ENCODE data around the gene PLD6.
"Not testable (repeated sequence)": the region's sequence is repeated elsewhere in the genome, so short reads cannot be mapped to it uniquely, and the experiment has no call there.

The PLD6 gene

DNA sequence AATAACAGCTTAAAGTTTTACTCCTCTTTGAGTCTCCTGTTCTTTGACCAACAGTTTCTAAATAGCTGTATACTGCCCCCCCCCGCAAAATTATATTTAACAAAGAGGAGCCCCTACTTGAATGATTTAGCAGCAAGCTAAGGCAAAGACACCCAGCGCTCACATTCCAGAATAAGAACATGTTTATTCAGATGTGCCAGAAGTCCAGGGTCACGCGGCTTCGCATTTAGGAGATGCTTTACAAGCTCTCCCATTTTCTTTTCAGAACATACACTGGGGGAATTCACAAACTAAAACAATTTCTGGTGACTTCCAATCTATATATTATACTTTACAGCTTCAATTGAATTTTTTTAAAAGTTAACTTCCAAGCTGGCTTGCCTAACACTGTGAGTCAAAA is 5.3 kb downstream of the PLD6 start:
- DNase-seq (ENCODE audit: low read depth): no peak
- TF ChIP-seq, protein P1, sequence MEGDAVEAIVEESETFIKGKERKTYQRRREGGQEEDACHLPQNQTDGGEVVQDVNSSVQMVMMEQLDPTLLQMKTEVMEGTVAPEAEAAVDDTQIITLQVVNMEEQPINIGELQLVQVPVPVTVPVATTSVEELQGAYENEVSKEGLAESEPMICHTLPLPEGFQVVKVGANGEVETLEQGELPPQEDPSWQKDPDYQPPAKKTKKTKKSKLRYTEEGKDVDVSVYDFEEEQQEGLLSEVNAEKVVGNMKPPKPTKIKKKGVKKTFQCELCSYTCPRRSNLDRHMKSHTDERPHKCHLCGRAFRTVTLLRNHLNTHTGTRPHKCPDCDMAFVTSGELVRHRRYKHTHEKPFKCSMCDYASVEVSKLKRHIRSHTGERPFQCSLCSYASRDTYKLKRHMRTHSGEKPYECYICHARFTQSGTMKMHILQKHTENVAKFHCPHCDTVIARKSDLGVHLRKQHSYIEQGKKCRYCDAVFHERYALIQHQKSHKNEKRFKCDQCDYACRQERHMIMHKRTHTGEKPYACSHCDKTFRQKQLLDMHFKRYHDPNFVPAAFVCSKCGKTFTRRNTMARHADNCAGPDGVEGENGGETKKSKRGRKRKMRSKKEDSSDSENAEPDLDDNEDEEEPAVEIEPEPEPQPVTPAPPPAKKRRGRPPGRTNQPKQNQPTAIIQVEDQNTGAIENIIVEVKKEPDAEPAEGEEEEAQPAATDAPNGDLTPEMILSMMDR (IDR thresholded peaks at IDR 0.05; ENCODE audit: control insufficient read depth, extremely low read depth, insufficient read depth): no peak
- H3K4me3 ChIP-seq (ENCODE audit: low read depth, low read length): no peak overlapping the region

DNA sequence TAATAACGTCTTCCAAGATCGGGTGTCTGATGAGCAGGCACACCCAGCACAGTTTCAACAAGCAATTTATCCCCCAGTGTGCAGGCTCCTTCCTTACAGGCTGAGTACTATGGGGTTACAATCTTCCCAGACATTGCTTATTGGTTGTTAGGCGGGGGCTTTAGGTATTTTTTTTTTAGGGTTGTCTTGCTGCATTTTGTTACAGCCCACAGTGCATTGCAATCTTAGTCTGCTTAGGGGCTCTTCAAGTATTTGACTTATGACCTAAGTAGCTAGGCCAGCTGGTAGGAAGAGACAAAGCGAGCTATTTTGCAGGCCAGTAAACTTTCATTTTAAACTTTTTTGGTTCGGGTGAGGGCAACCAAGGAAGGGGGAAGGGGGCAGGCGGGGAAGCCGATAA is 5.8 kb downstream of the PLD6 start:
- DNase-seq (ENCODE audit: low read depth): no peak
- TF ChIP-seq, protein P1 (IDR thresholded peaks at IDR 0.05; ENCODE audit: control insufficient read depth, extremely low read depth, insufficient read depth): no peak
- H3K4me3 ChIP-seq (ENCODE audit: low read depth, low read length): no peak overlapping the region

DNA sequence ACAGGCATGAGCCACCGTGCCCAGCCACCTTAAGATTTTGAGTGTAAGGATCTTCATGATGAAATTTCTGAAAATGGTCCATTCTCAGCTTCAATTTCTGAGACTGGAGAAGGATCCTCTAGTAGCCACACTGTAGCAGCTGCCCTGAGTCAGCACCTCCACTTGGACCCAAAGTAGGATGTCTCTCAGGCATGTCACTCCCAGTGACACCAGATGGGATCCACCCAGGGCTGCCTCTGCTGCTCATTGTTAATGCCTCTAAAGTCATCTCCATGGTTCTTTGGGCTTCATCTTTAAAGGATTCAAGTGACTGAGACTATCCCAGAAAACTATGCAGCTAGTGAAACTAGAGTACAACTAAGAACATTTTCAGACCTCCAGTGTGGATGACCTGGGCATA is 7.9 kb downstream of the PLD6 start:
- H3K4me3 ChIP-seq (ENCODE audit: low read depth, low read length): no peak overlapping the region
- TF ChIP-seq, protein P1 (IDR thresholded peaks at IDR 0.05; ENCODE audit: control insufficient read depth, extremely low read depth, insufficient read depth): no peak
- no peak for DNase-seq (ENCODE audit: low read depth)

DNA sequence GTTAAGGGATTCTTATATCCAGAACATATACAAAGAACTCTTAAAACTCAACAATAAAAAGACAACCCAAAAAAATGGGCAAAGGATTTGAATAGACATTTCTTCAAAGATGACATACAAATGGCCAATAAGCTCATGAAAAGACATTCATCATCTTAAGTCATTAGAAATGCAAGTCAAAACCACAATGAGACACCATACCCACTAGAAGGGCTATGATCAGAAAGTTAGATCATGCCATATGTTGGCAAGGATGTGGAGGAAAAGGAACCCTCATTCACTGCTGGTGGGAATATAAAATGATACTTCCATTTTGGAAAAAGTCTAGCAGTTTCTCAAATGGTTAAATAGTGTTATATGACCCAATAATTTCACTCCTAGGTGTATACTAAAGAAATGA is 9.4 kb downstream of the PLD6 start:
- no peak overlapping the region for H3K4me3 ChIP-seq (ENCODE audit: low read depth, low read length)
- TF ChIP-seq, protein P1 (IDR thresholded peaks at IDR 0.05; ENCODE audit: control insufficient read depth, extremely low read depth, insufficient read depth): no peak
- DNase-seq (ENCODE audit: low read depth): no peak

DNA sequence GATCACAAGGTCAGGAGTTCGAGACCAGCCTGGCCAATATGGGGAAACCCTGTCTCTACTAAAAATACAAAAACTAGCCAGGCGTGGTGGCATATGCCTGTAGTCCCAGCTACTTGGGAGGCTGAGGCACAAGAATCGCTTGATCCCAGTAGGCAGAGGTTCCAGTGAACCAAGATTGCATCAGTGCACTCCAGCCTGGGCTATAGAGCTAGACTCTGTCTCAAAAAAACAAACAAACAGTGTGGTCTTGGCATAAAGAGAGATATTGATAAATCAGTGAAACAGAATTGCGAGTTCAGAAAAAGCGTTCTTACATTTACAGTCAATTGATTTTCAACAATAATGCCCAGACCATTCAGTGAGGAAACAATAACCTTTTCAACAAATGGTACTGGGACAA is 10.7 kb downstream of the PLD6 start:
- not testable (repeated sequence) for H3K4me3 ChIP-seq (ENCODE audit: low read depth, low read length); DNase-seq (ENCODE audit: low read depth)

DNA sequence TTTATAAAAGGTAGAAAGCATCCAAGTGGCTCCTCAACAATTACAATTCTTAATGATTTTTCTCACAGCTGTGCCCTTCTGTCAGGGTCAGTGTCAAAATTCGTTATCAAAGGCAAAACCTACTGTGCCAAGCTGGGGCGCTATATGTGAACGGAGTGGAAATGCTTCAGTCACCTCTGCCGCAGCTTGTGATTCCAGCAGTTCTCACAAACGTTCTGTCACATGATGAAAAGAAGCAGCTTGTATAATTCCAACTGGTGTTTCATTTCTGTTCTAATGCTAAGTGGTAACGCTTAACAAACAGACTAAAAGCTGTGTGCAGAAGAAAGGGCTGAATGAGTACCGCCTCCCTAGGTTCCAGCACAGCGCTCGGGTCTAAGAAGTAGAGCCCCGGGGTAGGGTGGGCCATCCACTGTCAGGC is 14.2 kb downstream of the PLD6 start:
- DNase-seq (ENCODE audit: low read depth): no peak
- TF ChIP-seq, protein P1 (IDR thresholded peaks at IDR 0.05; ENCODE audit: control insufficient read depth, extremely low read depth, insufficient read depth): no peak
- H3K4me3 ChIP-seq (ENCODE audit: low read depth, low read length): no peak overlapping the region

DNA sequence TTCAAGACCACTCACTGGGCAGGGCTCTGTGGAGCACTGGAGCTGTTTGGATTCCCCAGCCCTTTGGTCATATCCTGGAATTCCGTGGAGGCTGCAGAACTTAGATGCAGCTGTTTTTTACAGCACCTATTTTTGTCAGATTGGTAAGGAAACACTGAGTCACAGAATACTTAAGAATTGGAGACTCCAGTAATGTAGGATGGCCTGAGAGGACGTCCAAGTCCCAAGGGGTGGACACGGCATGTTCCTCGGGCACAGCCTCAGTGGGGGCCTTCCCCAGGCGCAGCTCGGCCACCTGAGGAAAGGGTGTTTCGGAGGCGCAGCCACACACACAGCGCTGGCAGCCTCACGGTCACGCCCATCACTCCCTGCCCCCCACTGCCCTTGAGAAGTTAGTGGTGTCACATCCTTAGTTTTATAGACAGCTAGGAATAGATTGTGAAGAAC is 14.8 kb downstream of the PLD6 start:
- H3K4me3 ChIP-seq (ENCODE audit: low read depth, low read length): no peak overlapping the region
- DNase-seq (ENCODE audit: low read depth): no peak
- TF ChIP-seq, protein P1 (IDR thresholded peaks at IDR 0.05; ENCODE audit: control insufficient read depth, extremely low read depth, insufficient read depth): no peak
